HL-60 (cell line): ENCODE results near the gene ANKRD11.
"Not testable (repeated sequence)": the region's sequence is repeated elsewhere in the genome, so short reads cannot be mapped to it uniquely, and the experiment has no call there.

ENCODE experiments used
- GABPA ChIP-seq: IDR thresholded peaks from 2 replicates; pipeline ENCODE4 v1.6.1; 2012; ENCODE audit warnings: low read depth
- POLR2AphosphoS5 ChIP-seq: IDR thresholded peaks from 2 replicates; pipeline ENCODE4 v1.6.1; 2012; ENCODE audit warnings: low read depth
- TF ChIP-seq, protein P1 (sequence below): IDR thresholded peaks from one replicate; pipeline ENCODE4 v1.5.1; 2011; ENCODE audit warnings: low read length, control low read depth, inconsistent platforms; ENCODE audit not compliant: insufficient read depth
- TF ChIP-seq, protein P2 (sequence below): IDR thresholded peaks from 2 replicates; pipeline ENCODE4 v1.6.1; 2012; ENCODE audit warnings: low read depth; ENCODE audit not compliant: insufficient replicate concordance

DNA sequence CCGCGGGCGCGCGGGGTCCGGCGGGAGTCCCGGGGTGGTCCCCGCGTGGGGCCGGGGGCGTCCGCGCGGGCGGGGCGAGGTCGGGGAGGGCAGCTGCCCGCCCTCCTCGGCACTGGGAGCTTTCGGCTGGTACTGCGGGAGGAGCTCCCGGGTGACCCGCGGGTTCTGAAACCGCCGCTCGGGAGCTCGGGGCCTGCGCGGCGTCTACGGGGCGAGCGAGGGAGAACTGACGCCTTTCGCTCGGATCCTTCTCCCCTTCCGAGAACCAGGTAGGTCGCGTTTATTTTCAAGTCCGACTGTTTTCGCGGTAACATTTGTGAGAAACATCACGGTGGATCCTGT is 242.7 kb downstream of the ANKRD11 start:
- TF ChIP-seq, protein P1, sequence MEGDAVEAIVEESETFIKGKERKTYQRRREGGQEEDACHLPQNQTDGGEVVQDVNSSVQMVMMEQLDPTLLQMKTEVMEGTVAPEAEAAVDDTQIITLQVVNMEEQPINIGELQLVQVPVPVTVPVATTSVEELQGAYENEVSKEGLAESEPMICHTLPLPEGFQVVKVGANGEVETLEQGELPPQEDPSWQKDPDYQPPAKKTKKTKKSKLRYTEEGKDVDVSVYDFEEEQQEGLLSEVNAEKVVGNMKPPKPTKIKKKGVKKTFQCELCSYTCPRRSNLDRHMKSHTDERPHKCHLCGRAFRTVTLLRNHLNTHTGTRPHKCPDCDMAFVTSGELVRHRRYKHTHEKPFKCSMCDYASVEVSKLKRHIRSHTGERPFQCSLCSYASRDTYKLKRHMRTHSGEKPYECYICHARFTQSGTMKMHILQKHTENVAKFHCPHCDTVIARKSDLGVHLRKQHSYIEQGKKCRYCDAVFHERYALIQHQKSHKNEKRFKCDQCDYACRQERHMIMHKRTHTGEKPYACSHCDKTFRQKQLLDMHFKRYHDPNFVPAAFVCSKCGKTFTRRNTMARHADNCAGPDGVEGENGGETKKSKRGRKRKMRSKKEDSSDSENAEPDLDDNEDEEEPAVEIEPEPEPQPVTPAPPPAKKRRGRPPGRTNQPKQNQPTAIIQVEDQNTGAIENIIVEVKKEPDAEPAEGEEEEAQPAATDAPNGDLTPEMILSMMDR = not testable (repeated sequence)
- not testable (repeated sequence) for TF ChIP-seq POLR2AphosphoS5, GABPA
- TF ChIP-seq, protein P2, sequence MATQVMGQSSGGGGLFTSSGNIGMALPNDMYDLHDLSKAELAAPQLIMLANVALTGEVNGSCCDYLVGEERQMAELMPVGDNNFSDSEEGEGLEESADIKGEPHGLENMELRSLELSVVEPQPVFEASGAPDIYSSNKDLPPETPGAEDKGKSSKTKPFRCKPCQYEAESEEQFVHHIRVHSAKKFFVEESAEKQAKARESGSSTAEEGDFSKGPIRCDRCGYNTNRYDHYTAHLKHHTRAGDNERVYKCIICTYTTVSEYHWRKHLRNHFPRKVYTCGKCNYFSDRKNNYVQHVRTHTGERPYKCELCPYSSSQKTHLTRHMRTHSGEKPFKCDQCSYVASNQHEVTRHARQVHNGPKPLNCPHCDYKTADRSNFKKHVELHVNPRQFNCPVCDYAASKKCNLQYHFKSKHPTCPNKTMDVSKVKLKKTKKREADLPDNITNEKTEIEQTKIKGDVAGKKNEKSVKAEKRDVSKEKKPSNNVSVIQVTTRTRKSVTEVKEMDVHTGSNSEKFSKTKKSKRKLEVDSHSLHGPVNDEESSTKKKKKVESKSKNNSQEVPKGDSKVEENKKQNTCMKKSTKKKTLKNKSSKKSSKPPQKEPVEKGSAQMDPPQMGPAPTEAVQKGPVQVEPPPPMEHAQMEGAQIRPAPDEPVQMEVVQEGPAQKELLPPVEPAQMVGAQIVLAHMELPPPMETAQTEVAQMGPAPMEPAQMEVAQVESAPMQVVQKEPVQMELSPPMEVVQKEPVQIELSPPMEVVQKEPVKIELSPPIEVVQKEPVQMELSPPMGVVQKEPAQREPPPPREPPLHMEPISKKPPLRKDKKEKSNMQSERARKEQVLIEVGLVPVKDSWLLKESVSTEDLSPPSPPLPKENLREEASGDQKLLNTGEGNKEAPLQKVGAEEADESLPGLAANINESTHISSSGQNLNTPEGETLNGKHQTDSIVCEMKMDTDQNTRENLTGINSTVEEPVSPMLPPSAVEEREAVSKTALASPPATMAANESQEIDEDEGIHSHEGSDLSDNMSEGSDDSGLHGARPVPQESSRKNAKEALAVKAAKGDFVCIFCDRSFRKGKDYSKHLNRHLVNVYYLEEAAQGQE = not testable (repeated sequence)
